OCI-LY7 (cell line): ENCODE measurements around the gene UNC13A.

Experiments used
- EZH2phosphoT487 ChIP-seq: fragments of 200-600 bp; sonication (generic); IDR thresholded peaks from 2 replicates; pipeline ENCODE4 v1.6.1; 2018; ENCODE audit warnings: low read depth, borderline replicate concordance, mild to moderate bottlenecking, mixed run types, antibody characterized with exemption, low read length, moderate library complexity, mixed read lengths
- TF ChIP-seq, protein P1 (sequence below): fragments of 200-600 bp; sonication (generic); conservative IDR thresholded peaks from 2 replicates; pipeline ENCODE4 v1.5.1; 2014; ENCODE audit warnings: mild to moderate bottlenecking, antibody characterized with exemption, low read length, moderate library complexity, mixed read lengths

DNA sequence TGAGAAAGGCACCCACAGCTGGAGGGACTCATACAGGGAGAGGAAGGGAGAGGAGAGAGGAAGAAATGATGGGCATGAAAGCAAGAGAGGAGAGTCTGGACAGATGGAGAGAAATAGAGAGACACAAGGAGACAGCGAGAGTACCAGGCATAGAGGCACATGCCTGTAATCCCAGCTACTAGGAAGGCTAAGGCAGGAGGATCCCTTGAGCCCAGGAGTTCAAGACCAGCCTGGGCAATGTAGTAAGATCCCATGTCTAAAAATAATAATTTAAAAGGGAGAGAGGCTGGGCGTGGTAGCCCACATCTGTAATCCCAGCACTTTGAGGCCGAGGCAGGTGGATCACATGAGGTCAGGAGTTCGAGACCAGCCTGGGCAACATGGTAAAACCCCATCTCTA is 9.3 kb downstream of the UNC13A start:
- TF ChIP-seq, protein P1, sequence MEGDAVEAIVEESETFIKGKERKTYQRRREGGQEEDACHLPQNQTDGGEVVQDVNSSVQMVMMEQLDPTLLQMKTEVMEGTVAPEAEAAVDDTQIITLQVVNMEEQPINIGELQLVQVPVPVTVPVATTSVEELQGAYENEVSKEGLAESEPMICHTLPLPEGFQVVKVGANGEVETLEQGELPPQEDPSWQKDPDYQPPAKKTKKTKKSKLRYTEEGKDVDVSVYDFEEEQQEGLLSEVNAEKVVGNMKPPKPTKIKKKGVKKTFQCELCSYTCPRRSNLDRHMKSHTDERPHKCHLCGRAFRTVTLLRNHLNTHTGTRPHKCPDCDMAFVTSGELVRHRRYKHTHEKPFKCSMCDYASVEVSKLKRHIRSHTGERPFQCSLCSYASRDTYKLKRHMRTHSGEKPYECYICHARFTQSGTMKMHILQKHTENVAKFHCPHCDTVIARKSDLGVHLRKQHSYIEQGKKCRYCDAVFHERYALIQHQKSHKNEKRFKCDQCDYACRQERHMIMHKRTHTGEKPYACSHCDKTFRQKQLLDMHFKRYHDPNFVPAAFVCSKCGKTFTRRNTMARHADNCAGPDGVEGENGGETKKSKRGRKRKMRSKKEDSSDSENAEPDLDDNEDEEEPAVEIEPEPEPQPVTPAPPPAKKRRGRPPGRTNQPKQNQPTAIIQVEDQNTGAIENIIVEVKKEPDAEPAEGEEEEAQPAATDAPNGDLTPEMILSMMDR, result no peak
- TF ChIP-seq EZH2phosphoT487, result no peak
